Measurements from ENCODE around the gene FOSB. TPM values are rescaled to one million over a fixed set of nuclear protein-coding genes. Genes with fewer than 3 reads are reported as not detected.

Gene FOSB
- total RNA-seq, 1 experiment from 2014 or later = 2.3 TPM

DNA sequence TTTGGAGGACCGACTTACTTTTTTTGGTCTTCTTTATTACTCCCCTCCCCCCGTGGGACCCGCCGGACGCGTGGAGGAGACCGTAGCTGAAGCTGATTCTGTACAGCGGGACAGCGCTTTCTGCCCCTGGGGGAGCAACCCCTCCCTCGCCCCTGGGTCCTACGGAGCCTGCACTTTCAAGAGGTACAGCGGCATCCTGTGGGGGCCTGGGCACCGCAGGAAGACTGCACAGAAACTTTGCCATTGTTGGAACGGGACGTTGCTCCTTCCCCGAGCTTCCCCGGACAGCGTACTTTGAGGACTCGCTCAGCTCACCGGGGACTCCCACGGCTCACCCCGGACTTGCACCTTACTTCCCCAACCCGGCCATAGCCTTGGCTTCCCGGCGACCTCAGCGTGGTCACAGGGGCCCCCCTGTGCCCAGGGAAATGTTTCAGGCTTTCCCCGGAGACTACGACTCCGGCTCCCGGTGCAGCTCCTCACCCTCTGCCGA, 409 bp downstream of the FOSB start:
- POLR2A ChIA-PET = interaction anchor here (1.1 to 2.6 kb wide), 6 partner anchors 10 to 224 kb away, joined by 3 to 12 read pairs (median 4); partner anchors contain the start of genes PPP1R13L, QPCTL and RTN2
- Mint-ChIP-seq H3K4me1 (peaks cover 22% of the 10 kb centered on the region), H3K9me3 (no peaks in the 10 kb centered on the region), H3K36me3 (no peaks in the 10 kb centered on the region), H3K27me3 (ENCODE audit: low read depth) (peaks cover 77% of the 10 kb centered on the region), H3K27ac (peak overlapping the region; percentile 84), H3K4me3 (peak overlapping the region; percentile 87)
- TF ChIP-seq FOXP1 (CRISPR knock-in tag; IDR thresholded peaks at IDR 0.05; ENCODE audit: borderline replicate concordance) = no peak
- TF ChIP-seq, protein P1, sequence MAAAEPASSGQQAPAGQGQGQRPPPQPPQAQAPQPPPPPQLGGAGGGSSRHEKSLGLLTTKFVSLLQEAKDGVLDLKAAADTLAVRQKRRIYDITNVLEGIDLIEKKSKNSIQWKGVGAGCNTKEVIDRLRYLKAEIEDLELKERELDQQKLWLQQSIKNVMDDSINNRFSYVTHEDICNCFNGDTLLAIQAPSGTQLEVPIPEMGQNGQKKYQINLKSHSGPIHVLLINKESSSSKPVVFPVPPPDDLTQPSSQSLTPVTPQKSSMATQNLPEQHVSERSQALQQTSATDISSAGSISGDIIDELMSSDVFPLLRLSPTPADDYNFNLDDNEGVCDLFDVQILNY (CRISPR knock-in tag; IDR thresholded peaks at IDR 0.05) = no peak
- no peak for TF ChIP-seq JAZF1 (CRISPR knock-in tag; IDR thresholded peaks at IDR 0.05)
- TF ChIP-seq, protein P2, sequence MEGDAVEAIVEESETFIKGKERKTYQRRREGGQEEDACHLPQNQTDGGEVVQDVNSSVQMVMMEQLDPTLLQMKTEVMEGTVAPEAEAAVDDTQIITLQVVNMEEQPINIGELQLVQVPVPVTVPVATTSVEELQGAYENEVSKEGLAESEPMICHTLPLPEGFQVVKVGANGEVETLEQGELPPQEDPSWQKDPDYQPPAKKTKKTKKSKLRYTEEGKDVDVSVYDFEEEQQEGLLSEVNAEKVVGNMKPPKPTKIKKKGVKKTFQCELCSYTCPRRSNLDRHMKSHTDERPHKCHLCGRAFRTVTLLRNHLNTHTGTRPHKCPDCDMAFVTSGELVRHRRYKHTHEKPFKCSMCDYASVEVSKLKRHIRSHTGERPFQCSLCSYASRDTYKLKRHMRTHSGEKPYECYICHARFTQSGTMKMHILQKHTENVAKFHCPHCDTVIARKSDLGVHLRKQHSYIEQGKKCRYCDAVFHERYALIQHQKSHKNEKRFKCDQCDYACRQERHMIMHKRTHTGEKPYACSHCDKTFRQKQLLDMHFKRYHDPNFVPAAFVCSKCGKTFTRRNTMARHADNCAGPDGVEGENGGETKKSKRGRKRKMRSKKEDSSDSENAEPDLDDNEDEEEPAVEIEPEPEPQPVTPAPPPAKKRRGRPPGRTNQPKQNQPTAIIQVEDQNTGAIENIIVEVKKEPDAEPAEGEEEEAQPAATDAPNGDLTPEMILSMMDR (IDR thresholded peaks at IDR 0.05) = no peak
- TF ChIP-seq TCF7 (CRISPR knock-in tag; IDR thresholded peaks at IDR 0.05; ENCODE audit: low read depth) = no peak
- TF ChIP-seq GTF2I (CRISPR knock-in tag; conservative IDR thresholded peaks at IDR 0.05) = no peak
- TF ChIP-seq ZNF425 (CRISPR knock-in tag; conservative IDR thresholded peaks at IDR 0.05) = no peak
- no peak for TF ChIP-seq GABPB1 (CRISPR knock-in tag; IDR thresholded peaks at IDR 0.05)
- no peak for TF ChIP-seq NR2C2 (CRISPR knock-in tag; IDR thresholded peaks at IDR 0.05)
- TF ChIP-seq NR3C1 (CRISPR knock-in tag; conservative IDR thresholded peaks at IDR 0.05; ENCODE audit: low read depth) = no peak
- no peak for TF ChIP-seq ZNF416 (CRISPR knock-in tag; IDR thresholded peaks at IDR 0.05)
- TF ChIP-seq ZNF121 (CRISPR knock-in tag; IDR thresholded peaks at IDR 0.05) = no peak
- TF ChIP-seq MAX (CRISPR knock-in tag; IDR thresholded peaks at IDR 0.05) = no peak
- TF ChIP-seq SOX15 (CRISPR knock-in tag; IDR thresholded peaks at IDR 0.05) = no peak
- ATAC-seq (no peak), DNase-seq (ENCODE audit: low spot score) (no peak)
- CTCF ChIA-PET = interaction anchor here (1.0 to 5.0 kb wide), 16 partner anchors 7 to 302 kb away, joined by 3 to 105 read pairs (median 6); partner anchors contain the start of genes PPP1R13L and VASP

- DNase-seq (ENCODE audit: low spot score) = no peak
- ChIA-PET POLR2A (interaction anchor here (0.9 to 2.6 kb wide), 7 partner anchors 10 to 224 kb away, joined by 3 to 12 read pairs (median 4); partner anchors contain the start of gene QPCTL), CTCF (interaction anchor here (1.1 to 5.0 kb wide), 8 partner anchors 11 to 302 kb away, joined by 4 to 105 read pairs (median 10); no protein-coding TSS in a partner anchor)
- no peaks in the 10 kb centered on the region for H3K36me3 Mint-ChIP-seq
- ATAC-seq = peak; percentile 11
- H3K4me3 Mint-ChIP-seq = peak overlapping the region; percentile 87
- peak overlapping the region; percentile 72; the same call in 1 of the 2 replicates for H3K27ac Mint-ChIP-seq
- H3K27me3 Mint-ChIP-seq (ENCODE audit: low read depth) = peaks cover 81% of the 10 kb centered on the region
- no peaks in the 10 kb centered on the region for H3K9me3 Mint-ChIP-seq
- peaks cover 27% of the 10 kb centered on the region for H3K4me1 Mint-ChIP-seq
- TF ChIP-seq, protein P3, sequence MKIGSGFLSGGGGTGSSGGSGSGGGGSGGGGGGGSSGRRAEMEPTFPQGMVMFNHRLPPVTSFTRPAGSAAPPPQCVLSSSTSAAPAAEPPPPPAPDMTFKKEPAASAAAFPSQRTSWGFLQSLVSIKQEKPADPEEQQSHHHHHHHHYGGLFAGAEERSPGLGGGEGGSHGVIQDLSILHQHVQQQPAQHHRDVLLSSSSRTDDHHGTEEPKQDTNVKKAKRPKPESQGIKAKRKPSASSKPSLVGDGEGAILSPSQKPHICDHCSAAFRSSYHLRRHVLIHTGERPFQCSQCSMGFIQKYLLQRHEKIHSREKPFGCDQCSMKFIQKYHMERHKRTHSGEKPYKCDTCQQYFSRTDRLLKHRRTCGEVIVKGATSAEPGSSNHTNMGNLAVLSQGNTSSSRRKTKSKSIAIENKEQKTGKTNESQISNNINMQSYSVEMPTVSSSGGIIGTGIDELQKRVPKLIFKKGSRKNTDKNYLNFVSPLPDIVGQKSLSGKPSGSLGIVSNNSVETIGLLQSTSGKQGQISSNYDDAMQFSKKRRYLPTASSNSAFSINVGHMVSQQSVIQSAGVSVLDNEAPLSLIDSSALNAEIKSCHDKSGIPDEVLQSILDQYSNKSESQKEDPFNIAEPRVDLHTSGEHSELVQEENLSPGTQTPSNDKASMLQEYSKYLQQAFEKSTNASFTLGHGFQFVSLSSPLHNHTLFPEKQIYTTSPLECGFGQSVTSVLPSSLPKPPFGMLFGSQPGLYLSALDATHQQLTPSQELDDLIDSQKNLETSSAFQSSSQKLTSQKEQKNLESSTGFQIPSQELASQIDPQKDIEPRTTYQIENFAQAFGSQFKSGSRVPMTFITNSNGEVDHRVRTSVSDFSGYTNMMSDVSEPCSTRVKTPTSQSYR (CRISPR knock-in tag; IDR thresholded peaks at IDR 0.05) = no peak
- TF ChIP-seq ZNF423 (CRISPR knock-in tag; IDR thresholded peaks at IDR 0.05) = no peak
- no peak for TF ChIP-seq EMX1 (CRISPR knock-in tag; IDR thresholded peaks at IDR 0.05)
- TF ChIP-seq FOXP1 (CRISPR knock-in tag; IDR thresholded peaks at IDR 0.05; ENCODE audit: borderline replicate concordance) = no peak
- TF ChIP-seq SMAD3 (CRISPR knock-in tag; IDR thresholded peaks at IDR 0.05; ENCODE audit: borderline replicate concordance) = no peak
- TF ChIP-seq PREB (CRISPR knock-in tag; IDR thresholded peaks at IDR 0.05; ENCODE audit: borderline replicate concordance) = no peak
- no peak for TF ChIP-seq ZNF121 (CRISPR knock-in tag; IDR thresholded peaks at IDR 0.05)
- no peak for TF ChIP-seq ZNF671 (CRISPR knock-in tag; IDR thresholded peaks at IDR 0.05)
- TF ChIP-seq, protein P4, sequence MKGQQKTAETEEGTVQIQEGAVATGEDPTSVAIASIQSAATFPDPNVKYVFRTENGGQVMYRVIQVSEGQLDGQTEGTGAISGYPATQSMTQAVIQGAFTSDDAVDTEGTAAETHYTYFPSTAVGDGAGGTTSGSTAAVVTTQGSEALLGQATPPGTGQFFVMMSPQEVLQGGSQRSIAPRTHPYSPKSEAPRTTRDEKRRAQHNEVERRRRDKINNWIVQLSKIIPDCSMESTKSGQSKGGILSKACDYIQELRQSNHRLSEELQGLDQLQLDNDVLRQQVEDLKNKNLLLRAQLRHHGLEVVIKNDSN (CRISPR knock-in tag; IDR thresholded peaks at IDR 0.05) = no peak
- TF ChIP-seq OVOL2 (CRISPR knock-in tag; IDR thresholded peaks at IDR 0.05; ENCODE audit: borderline replicate concordance) = no peak
- no peak for TF ChIP-seq KAT7 (CRISPR knock-in tag; IDR thresholded peaks at IDR 0.05; ENCODE audit: borderline replicate concordance)
Observed at GRCh38 chr19:45468803-45469131, 971 bp downstream of the FOSB start.
